ENCODE results near the gene PTK6.
"Not testable (repeated sequence)": the region's sequence is repeated elsewhere in the genome, so short reads cannot be mapped to it uniquely, and the experiment has no call there.

Gene PTK6

GRCh38 chr20:63572788-63573646, 35.8 kb upstream of the PTK6 start:
- TF ChIP-seq ZNF8 (CRISPR knock-in tag; IDR thresholded peaks at IDR 0.05) (no peak), CSRNP3 (CRISPR knock-in tag; IDR thresholded peaks at IDR 0.05) (no peak), GLIS3 (CRISPR knock-in tag; IDR thresholded peaks at IDR 0.05) (no peak), ZNF70 (CRISPR knock-in tag; IDR thresholded peaks at IDR 0.05) (no peak)
- ATAC-seq, result peak; percentile 15

GRCh38 chr20:63572071-63572787, 35.1 kb upstream of the PTK6 start:
- ATAC-seq, result no peak

GRCh38 chr20:63571087-63571478, 33.9 kb upstream of the PTK6 start:
- not testable (repeated sequence) for ATAC-seq

More at GRCh38 chr20:63572071-63572787, 35.1 kb upstream of the PTK6 start:
- TF ChIP-seq TCF4 (CRISPR knock-in tag; IDR thresholded peaks at IDR 0.05; ENCODE audit: borderline replicate concordance) (no peak), SNAI2 (CRISPR knock-in tag; IDR thresholded peaks at IDR 0.05) (no peak), TSHZ2 (CRISPR knock-in tag; IDR thresholded peaks at IDR 0.05) (no peak), PATZ1 (CRISPR knock-in tag; IDR thresholded peaks at IDR 0.05; ENCODE audit: borderline replicate concordance) (no peak), ISL1 (CRISPR knock-in tag; IDR thresholded peaks at IDR 0.05) (no peak), ZNF565 (CRISPR knock-in tag; conservative IDR thresholded peaks at IDR 0.05; ENCODE audit: low read depth) (no peak), GLIS3 (CRISPR knock-in tag; IDR thresholded peaks at IDR 0.05) (no peak), CREB5 (CRISPR knock-in tag; IDR thresholded peaks at IDR 0.05; ENCODE audit: low read depth) (no peak), CSRNP3 (CRISPR knock-in tag; IDR thresholded peaks at IDR 0.05) (no peak), ARNTL (CRISPR knock-in tag; IDR thresholded peaks at IDR 0.05; ENCODE audit: borderline replicate concordance, low read depth) (no peak), CSDC2 (CRISPR knock-in tag; IDR thresholded peaks at IDR 0.05) (no peak)

- ATAC-seq, result no peak
Observed at GRCh38 chr20:63570281-63571086, 33.3 kb upstream of the PTK6 start.

More at GRCh38 chr20:63570281-63571086, 33.3 kb upstream of the PTK6 start:
- TF ChIP-seq ZFP3 (CRISPR knock-in tag; IDR thresholded peaks at IDR 0.05), result no peak
- no peak for TF ChIP-seq PPARA (CRISPR knock-in tag; IDR thresholded peaks at IDR 0.05; ENCODE audit: borderline replicate concordance)
- no peak for TF ChIP-seq OSR1 (CRISPR knock-in tag; IDR thresholded peaks at IDR 0.05)
- no peak for TF ChIP-seq TOX (CRISPR knock-in tag; IDR thresholded peaks at IDR 0.05; ENCODE audit: borderline replicate concordance)
- TF ChIP-seq CSDC2 (CRISPR knock-in tag; IDR thresholded peaks at IDR 0.05), result no peak
- TF ChIP-seq SNAI2 (CRISPR knock-in tag; IDR thresholded peaks at IDR 0.05), result no peak
- no peak for TF ChIP-seq CREB5 (CRISPR knock-in tag; IDR thresholded peaks at IDR 0.05; ENCODE audit: low read depth)
- TF ChIP-seq GLIS3 (CRISPR knock-in tag; IDR thresholded peaks at IDR 0.05), result no peak
